Transverse colon (tissue), 3 donors: ENCODE results near the gene TMTC2.

Experiments used
- POLR2A ChIP-seq: fragments of 450-650 bp; IDR thresholded peaks from one replicate; pipeline ENCODE4 v1.6.1; 2016; ENCODE audit warnings: antibody characterized with exemption, mild to moderate bottlenecking, moderate library complexity
- POLR2AphosphoS5 ChIP-seq, 3 donors: sonication (generic); formaldehyde crosslinking; IDR thresholded peaks; one replicate each; pipeline ENCODE4 v1.6.1; 2016; ENCODE audit warnings: antibody characterized with exemption in 3 of 3

GRCh38 chr12:83136411-83136810, 449.7 kb downstream of the TMTC2 start:
- no peak for TF ChIP-seq POLR2A
- TF ChIP-seq POLR2AphosphoS5 (IDR thresholded peaks at IDR 0.05): no peak
